ENCODE data around the gene KCNMB4. TPM values are rescaled to one million over a fixed set of nuclear protein-coding genes. Genes with fewer than 3 reads are reported as not detected.

The KCNMB4 gene
- total and polyA plus RNA-seq, 5 donors = 2.4 to 4.5 (median 3.5) TPM

GRCh38 chr12:70448371-70448770, 82.3 kb downstream of the KCNMB4 start:
- H3K27me3 ChIP-seq (ENCODE audit: control insufficient read depth, insufficient read depth) = no peaks in the 10 kb centered on the region
- intact Hi-C loops (cut with DNase I) = no loop called here
- H3K27ac ChIP-seq (ENCODE audit: low read length) = no peak overlapping the region
- ATAC-seq (no peak), DNase-seq (no peak)
- 71% methylated on average over 4 of the region's 4 CpGs for WGBS
- H3K4me3 ChIP-seq (ENCODE audit: low read length) = no peak overlapping the region
- H3K9me3 ChIP-seq (ENCODE audit: control insufficient read depth, low read length) = peaks cover 11% of the 10 kb centered on the region
- peaks cover 1% of the 10 kb centered on the region for H3K4me1 ChIP-seq (ENCODE audit: control insufficient read depth, insufficient read depth, low read length)

GRCh38 chr12:70449074-70449752, 83.1 kb downstream of the KCNMB4 start:
- Histone ChIP-seq H3K27ac (ENCODE audit: low read length) (no peak overlapping the region), H3K4me3 (ENCODE audit: low read length) (no peak overlapping the region), H3K9me3 (ENCODE audit: control insufficient read depth, low read length) (peaks cover 11% of the 10 kb centered on the region), H3K4me1 (ENCODE audit: control insufficient read depth, insufficient read depth, low read length) (peaks cover 1% of the 10 kb centered on the region), H3K27me3 (ENCODE audit: control insufficient read depth, insufficient read depth) (no peaks in the 10 kb centered on the region)
- WGBS = 87% methylated on average over 13 of the region's 13 CpGs
- intact Hi-C loops (cut with DNase I) = no loop called here
- DNase-seq (no peak), ATAC-seq (no peak)

GRCh38 chr12:70449753-70450341, 83.8 kb downstream of the KCNMB4 start:
- ATAC-seq (no peak), DNase-seq (no peak)
- peaks cover 11% of the 10 kb centered on the region for H3K9me3 ChIP-seq (ENCODE audit: control insufficient read depth, low read length)
- intact Hi-C loops (cut with DNase I) = no loop called here
- H3K27ac ChIP-seq (ENCODE audit: low read length) = no peak overlapping the region
- H3K4me1 ChIP-seq (ENCODE audit: control insufficient read depth, insufficient read depth, low read length) = no peaks in the 10 kb centered on the region
- 93% methylated on average over 2 of the region's 2 CpGs for WGBS
- no peak overlapping the region for H3K4me3 ChIP-seq (ENCODE audit: low read length)
- no peaks in the 10 kb centered on the region for H3K27me3 ChIP-seq (ENCODE audit: control insufficient read depth, insufficient read depth)

GRCh38 chr12:70451528-70451927, 85.4 kb downstream of the KCNMB4 start:
- H3K27me3 ChIP-seq (ENCODE audit: control insufficient read depth, insufficient read depth) = no peaks in the 10 kb centered on the region
- intact Hi-C loops (cut with DNase I) = no loop called here
- WGBS = 79% methylated on average over 1 of the region's 1 CpG
- peaks cover 11% of the 10 kb centered on the region for H3K9me3 ChIP-seq (ENCODE audit: control insufficient read depth, low read length)
- ATAC-seq (no peak), DNase-seq (no peak)
- H3K4me1 ChIP-seq (ENCODE audit: control insufficient read depth, insufficient read depth, low read length) = no peaks in the 10 kb centered on the region
- no peak overlapping the region for H3K27ac ChIP-seq (ENCODE audit: low read length)
- H3K4me3 ChIP-seq (ENCODE audit: low read length) = no peak overlapping the region

GRCh38 chr12:70456953-70457352, 90.9 kb downstream of the KCNMB4 start:
- ATAC-seq (no peak), DNase-seq (no peak)
- Histone ChIP-seq H3K27me3 (ENCODE audit: control insufficient read depth, insufficient read depth) (no peaks in the 10 kb centered on the region), H3K9me3 (ENCODE audit: control insufficient read depth, low read length) (no peaks in the 10 kb centered on the region), H3K4me1 (ENCODE audit: control insufficient read depth, insufficient read depth, low read length) (no peaks in the 10 kb centered on the region), H3K27ac (ENCODE audit: low read length) (no peak overlapping the region), H3K4me3 (ENCODE audit: low read length) (no peak overlapping the region)
- intact Hi-C loops (cut with DNase I) = no loop called here

- Histone ChIP-seq H3K9me3 (ENCODE audit: control insufficient read depth, low read length) (peaks cover 4% of the 10 kb centered on the region), H3K4me1 (ENCODE audit: control insufficient read depth, insufficient read depth, low read length) (no peaks in the 10 kb centered on the region), H3K4me3 (ENCODE audit: low read length) (no peak overlapping the region), H3K27me3 (ENCODE audit: control insufficient read depth, insufficient read depth) (no peaks in the 10 kb centered on the region), H3K27ac (ENCODE audit: low read length) (no peak overlapping the region)
- intact Hi-C loops (cut with DNase I) = no loop called here
- no peak for DNase-seq
- no peak for ATAC-seq
Observed at GRCh38 chr12:70459786-70460185, 93.7 kb downstream of the KCNMB4 start.

GRCh38 chr12:70463997-70464396, 97.9 kb downstream of the KCNMB4 start:
- no peak for DNase-seq
- Histone ChIP-seq H3K4me3 (ENCODE audit: low read length) (no peak overlapping the region), H3K27me3 (ENCODE audit: control insufficient read depth, insufficient read depth) (no peaks in the 10 kb centered on the region), H3K9me3 (ENCODE audit: control insufficient read depth, low read length) (peaks cover 4% of the 10 kb centered on the region), H3K27ac (ENCODE audit: low read length) (no peak overlapping the region), H3K4me1 (ENCODE audit: control insufficient read depth, insufficient read depth, low read length) (no peaks in the 10 kb centered on the region)
- WGBS = 74% methylated on average over 4 of the region's 4 CpGs
- no peak for ATAC-seq
- intact Hi-C loops (cut with DNase I) = no loop called here

GRCh38 chr12:70466753-70467152, 100.7 kb downstream of the KCNMB4 start:
- WGBS = 92% methylated on average over 2 of the region's 2 CpGs
- intact Hi-C loops (cut with DNase I) = no loop called here
- Histone ChIP-seq H3K27ac (ENCODE audit: low read length) (no peak overlapping the region), H3K27me3 (ENCODE audit: control insufficient read depth, insufficient read depth) (no peaks in the 10 kb centered on the region), H3K9me3 (ENCODE audit: control insufficient read depth, low read length) (peaks cover 4% of the 10 kb centered on the region), H3K4me3 (ENCODE audit: low read length) (no peak overlapping the region), H3K4me1 (ENCODE audit: control insufficient read depth, insufficient read depth, low read length) (no peaks in the 10 kb centered on the region)
- DNase-seq = no peak
- no peak for ATAC-seq

GRCh38 chr12:70467476-70467875, 101.4 kb downstream of the KCNMB4 start:
- ATAC-seq = no peak
- no peaks in the 10 kb centered on the region for H3K27me3 ChIP-seq (ENCODE audit: control insufficient read depth, insufficient read depth)
- H3K27ac ChIP-seq (ENCODE audit: low read length) = no peak overlapping the region
- no peaks in the 10 kb centered on the region for H3K4me1 ChIP-seq (ENCODE audit: control insufficient read depth, insufficient read depth, low read length)
- H3K4me3 ChIP-seq (ENCODE audit: low read length) = no peak overlapping the region
- 87% methylated on average over 2 of the region's 2 CpGs for WGBS
- peaks cover 4% of the 10 kb centered on the region for H3K9me3 ChIP-seq (ENCODE audit: control insufficient read depth, low read length)
- intact Hi-C loops (cut with DNase I) = no loop called here
- no peak for DNase-seq

- no peak overlapping the region for H3K27ac ChIP-seq (ENCODE audit: low read length)
- no peaks in the 10 kb centered on the region for H3K27me3 ChIP-seq (ENCODE audit: control insufficient read depth, insufficient read depth)
- intact Hi-C loops (cut with DNase I) = no loop called here
- no peak for DNase-seq
- peak in 1 of 2 donors; percentile 11 for ATAC-seq
- 84% methylated on average over 10 of the region's 10 CpGs for WGBS
- H3K4me1 ChIP-seq (ENCODE audit: control insufficient read depth, insufficient read depth, low read length) = no peaks in the 10 kb centered on the region
- H3K9me3 ChIP-seq (ENCODE audit: control insufficient read depth, low read length) = peaks cover 4% of the 10 kb centered on the region
- no peak overlapping the region for H3K4me3 ChIP-seq (ENCODE audit: low read length)
Observed at GRCh38 chr12:70467918-70468733, 102.0 kb downstream of the KCNMB4 start.

GRCh38 chr12:70468741-70469140, 102.7 kb downstream of the KCNMB4 start:
- DNase-seq = no peak
- no peak for ATAC-seq
- intact Hi-C loops (cut with DNase I) = no loop called here
- WGBS = 94% methylated on average over 3 of the region's 3 CpGs
- Histone ChIP-seq H3K9me3 (ENCODE audit: control insufficient read depth, low read length) (peaks cover 3% of the 10 kb centered on the region), H3K27ac (ENCODE audit: low read length) (no peak overlapping the region), H3K4me3 (ENCODE audit: low read length) (no peak overlapping the region), H3K4me1 (ENCODE audit: control insufficient read depth, insufficient read depth, low read length) (no peaks in the 10 kb centered on the region), H3K27me3 (ENCODE audit: control insufficient read depth, insufficient read depth) (no peaks in the 10 kb centered on the region)
